Ramos (cell line): ENCODE results near the gene ZAP70.
"Not testable (repeated sequence)": the region's sequence is repeated elsewhere in the genome, so short reads cannot be mapped to it uniquely, and the experiment has no call there.

Source experiments
- in situ Hi-C: fragments of 300-500 bp; cut with MboI; formaldehyde crosslinking; loops from one replicate; pipeline ENCODE4 v1.14.3; 2022; ENCODE audit warnings: low sequenced_read_pairs; ENCODE audit not compliant: unreplicated experiment

The ZAP70 gene

DNA sequence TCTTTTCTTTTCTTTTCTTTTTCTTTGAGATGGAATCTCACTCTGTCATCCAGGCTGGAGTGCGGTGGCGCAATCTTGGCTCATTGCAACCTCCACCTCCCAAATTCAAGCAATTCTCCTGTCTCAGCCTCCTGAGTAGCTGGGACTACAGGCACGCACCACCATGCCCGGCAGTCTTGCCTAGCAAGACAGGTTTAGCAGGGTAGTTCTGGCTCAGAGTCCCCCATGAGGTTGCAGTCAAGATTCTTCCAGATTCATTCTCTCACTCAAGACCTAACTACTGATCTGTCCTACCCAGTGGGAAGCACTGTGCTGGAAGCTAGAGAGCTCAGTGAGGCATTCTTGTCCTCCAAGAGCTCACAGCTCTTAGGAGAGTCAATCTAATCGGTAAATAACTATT lies 17.6 kb upstream of the ZAP70 start:
- in situ Hi-C loops: loop anchor here (10.0 kb wide), 1 partner anchor 101 kb away; no protein-coding TSS in a partner anchor

- in situ Hi-C loops: loop anchor here (10.0 kb wide), 1 partner anchor 103 kb away; no protein-coding TSS in a partner anchor
These were observed 15.8 kb upstream of the ZAP70 start for GRCh38 chr2:97697252-97698235.

DNA sequence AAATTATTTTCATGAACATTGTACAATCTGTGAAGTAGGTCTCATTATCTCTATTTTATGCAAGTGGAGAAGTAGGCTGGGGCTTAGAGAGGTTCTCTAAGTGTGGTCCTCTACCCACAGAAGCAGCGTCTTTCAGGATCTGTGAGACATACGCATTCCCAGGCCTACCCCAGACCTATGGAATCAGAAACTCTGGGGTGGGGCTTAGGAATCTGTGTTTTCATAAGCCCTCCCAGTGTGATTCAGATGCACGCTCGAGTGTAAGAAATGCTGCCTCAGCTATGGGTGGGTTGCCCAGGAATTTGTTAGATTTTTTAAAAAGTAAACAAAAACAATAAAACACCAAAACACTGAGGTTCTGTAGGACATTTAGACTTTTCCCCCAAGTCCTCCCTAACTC lies 14.8 kb upstream of the ZAP70 start:
- in situ Hi-C loops: loop anchor here (10.0 kb wide), 1 partner anchor 104 kb away; no protein-coding TSS in a partner anchor

DNA sequence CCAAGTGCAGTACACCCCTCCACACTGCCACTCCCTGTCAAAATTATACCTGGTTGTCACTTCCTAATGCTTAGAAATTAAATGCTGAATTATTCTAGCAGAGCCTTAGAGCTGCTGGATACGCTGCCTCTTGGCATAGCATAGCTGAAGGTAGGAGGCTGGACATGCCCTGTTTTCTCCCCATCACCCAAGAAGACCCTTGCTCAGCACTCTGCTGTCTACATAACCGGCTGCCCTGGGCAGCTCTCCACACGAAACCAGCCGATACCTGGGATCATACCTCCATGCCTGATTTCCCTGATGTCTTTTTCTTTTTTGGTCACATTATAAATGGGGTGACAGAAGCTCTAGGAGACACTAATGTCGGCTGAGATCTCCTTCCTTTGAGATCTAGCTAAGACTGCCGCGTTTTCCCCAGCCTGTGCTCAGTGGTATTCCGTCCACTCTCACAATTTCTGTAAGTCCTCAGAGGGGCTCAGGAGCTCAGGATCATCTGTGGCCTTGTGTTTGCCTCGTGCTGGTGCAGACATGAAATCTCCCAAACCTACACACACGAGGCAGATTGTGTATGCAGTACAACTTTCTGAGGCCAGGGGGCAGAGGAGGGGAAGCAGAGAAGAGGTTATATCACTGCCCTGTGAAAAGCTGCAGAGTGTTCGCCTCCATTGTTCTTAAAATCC lies 13.5 kb upstream of the ZAP70 start:
- in situ Hi-C loops: loop anchor here (10.0 kb wide), 2 partner anchors 105 to 685 kb away; no protein-coding TSS in a partner anchor

- in situ Hi-C loops: loop anchor here (10.0 kb wide), 1 partner anchor 684 kb away; no protein-coding TSS in a partner anchor
These were observed 12.2 kb upstream of the ZAP70 start for GRCh38 chr2:97701186-97701585.

GRCh38 chr2:97701851-97702465 lies 11.4 kb upstream of the ZAP70 start:
- in situ Hi-C loops: loop anchor here (10.0 kb wide), 1 partner anchor 683 kb away; no protein-coding TSS in a partner anchor

GRCh38 chr2:97702731-97703470 lies 10.5 kb upstream of the ZAP70 start:
- in situ Hi-C loops: loop anchor here (10.0 kb wide), 1 partner anchor 682 kb away; no protein-coding TSS in a partner anchor

- in situ Hi-C loops: loop anchor here (10.0 kb wide), 1 partner anchor 681 kb away; no protein-coding TSS in a partner anchor
These were observed 9.6 kb upstream of the ZAP70 start for GRCh38 chr2:97703741-97704140.

DNA sequence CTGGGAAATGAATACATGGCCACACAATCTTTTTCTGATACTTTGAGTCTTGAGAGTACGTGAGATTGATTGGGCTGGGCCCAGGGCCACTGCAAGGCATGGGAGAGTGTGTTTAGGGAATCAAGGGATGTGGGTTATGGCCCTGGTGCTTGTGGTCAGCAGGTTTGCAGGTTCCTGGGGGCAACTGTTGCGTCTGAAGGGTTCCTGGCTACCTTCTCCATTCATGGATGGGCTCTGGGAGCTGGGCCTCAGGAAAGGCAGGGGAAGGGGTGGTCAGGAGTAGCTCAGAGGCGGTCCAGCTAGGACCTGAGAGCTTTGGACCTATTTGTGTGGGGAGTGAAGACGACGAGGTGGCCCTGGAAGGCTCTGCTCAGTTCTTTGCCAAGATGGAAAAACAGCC lies 8.4 kb upstream of the ZAP70 start:
- in situ Hi-C loops: loop anchor here (10.0 kb wide), 1 partner anchor 680 kb away; no protein-coding TSS in a partner anchor

DNA sequence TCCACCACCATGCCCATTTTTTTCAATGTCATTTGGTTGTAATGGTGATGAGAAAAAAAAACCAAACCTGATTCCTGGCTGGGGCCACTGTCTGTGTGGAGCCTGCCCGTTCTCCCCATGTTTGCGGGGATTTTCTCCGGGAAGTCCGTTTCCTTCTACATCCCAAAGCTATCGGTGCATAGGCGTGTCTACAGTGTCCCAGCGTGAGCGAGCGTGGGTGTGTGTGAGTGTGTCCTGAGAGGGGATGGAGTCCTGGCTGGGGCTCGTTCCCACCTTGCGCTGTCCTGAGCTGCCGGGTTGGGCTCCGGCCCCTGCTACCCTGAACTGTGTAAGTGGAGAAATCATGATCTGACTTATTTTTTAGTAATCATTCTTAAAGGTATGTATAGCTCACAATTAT lies 7.3 kb upstream of the ZAP70 start:
- in situ Hi-C loops: loop anchor here (10.0 kb wide), 1 partner anchor 679 kb away; no protein-coding TSS in a partner anchor

DNA sequence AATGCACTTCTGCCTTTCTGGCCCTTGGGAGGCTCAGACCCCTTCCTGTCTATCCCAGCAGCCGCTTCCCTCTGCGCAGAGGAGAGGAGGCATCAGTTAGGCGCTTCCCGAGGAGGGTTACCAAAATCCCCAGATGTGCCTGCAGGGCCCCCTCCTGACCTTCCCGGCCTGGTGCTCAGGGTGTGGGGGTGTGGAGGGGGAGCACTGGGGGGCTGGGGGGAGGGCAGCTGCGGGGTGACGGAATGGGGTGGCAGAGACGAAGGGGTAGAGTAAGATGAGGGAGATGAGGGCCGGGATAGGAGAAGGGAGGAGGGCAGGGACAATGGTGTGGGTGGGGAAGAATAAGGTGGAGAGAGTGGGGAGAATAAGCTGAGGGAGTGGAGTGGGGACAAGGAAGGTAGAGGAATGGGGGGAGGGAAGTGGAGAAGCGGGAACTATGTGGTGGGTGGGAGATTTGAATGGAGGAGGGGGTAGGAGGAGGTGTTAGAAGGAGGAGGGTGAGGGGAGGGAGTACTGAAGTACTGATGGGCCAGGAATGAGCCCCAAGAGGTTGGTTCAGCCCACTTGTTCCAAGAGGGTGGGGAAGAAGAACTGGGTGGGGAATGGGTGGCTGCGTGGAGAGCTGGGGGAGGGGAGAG lies 6.5 kb upstream of the ZAP70 start:
- in situ Hi-C loops: loop anchor here (10.0 kb wide), 1 partner anchor 678 kb away; no protein-coding TSS in a partner anchor

- in situ Hi-C loops: loop anchor here (10.0 kb wide), 1 partner anchor 677 kb away; no protein-coding TSS in a partner anchor
These were observed 5.9 kb upstream of the ZAP70 start for GRCh38 chr2:97707362-97708047.

DNA sequence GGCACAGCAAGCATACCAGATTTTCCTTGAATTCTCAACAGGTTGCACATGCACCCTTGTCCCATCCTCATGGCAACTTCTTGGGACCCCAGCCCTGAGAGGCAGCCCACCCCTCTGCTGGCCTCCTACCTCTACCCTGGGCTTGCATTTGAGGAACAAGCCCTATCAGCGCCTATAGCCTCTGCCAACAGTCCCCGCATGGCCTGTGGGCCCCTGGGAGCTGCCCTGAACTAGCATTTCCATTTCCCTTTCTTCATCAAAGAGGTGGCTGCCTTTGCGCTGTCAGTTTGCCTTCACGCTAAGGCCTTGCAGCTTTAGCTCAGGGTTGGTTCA lies 5.4 kb upstream of the ZAP70 start:
- in situ Hi-C loops: loop anchor here (10.0 kb wide), 1 partner anchor 677 kb away; no protein-coding TSS in a partner anchor

DNA sequence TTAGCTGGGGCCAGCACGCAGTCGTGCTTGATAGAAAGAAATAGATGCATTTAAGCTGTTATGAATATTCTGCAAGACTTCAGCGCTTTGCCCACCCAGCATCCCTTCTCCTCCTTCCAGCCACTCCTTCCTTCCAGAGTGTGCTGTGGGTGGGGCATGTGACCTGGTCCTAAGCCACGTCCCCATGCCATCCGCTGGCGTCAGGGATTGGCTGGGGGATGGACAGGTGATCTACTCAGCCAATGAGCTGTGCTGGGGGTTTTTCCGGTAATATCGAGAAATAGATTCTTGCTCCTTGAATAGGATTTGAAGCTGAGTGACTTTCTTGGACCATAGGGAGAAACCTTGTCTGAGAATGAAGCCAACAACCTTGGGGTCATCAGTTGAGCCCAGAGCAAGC lies 4.8 kb upstream of the ZAP70 start:
- in situ Hi-C loops: loop anchor here (10.0 kb wide), 1 partner anchor 676 kb away; no protein-coding TSS in a partner anchor

GRCh38 chr2:97711394-97711711 lies 2.0 kb upstream of the ZAP70 start:
- in situ Hi-C loops: no loop called here

DNA sequence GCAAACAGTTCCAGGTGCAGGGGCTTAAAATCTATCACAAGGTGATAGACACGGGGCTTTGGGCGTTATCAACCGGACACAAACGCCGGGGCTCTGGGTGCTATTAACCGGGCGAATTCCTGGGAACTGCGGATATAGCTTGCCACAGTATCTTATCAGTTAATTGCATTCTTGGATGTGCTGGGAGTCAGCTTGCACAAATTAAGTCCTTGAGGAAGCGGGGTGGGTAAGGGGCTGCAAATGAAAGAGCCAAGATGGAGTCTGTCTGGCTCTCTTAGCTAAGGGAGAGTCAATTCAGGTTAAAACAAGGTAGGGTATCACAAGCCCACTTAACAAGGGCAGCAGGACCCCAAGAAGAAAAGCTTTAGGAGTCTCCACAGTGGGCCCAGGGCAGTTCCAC lies 1.2 kb upstream of the ZAP70 start:
- in situ Hi-C loops: not testable (repeated sequence)

DNA sequence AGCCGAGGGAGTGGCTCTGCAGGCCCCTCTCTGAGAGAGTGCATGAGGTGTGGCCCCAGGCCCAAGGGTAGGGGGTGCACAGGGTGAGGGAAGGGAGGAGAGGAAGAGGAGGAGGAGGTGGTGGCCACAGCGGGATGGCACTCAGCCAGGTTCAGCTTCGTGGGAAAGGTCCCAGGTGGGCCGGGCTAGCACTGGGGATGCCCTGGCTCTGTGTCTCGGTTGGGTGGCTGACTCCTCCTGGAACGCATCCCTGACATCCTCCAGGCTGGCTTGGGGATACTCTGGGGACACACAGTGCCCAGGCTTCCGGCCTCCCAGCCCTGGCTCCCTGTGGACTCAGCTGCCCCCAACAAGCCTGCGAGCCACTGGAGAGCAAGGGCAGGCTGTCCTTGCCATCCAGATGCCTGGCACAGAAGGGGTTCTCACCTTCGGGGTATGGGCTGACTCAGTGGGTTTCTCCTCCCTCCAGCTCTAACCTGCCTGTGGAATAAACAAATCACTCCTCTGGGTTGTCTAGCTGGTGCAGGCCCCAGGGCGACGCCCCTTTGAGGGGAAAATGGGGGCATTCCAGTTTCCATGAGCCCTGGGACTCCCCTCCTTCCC lies 582 bp upstream of the ZAP70 start:
- in situ Hi-C loops: no loop called here
